ENCODE measurements around the gene RNF103. TPM values are rescaled to one million over a fixed set of nuclear protein-coding genes. Genes with fewer than 3 reads are reported as not detected.

RNF103 gene
- total and polyA plus RNA-seq, 2 experiments from 2014 or later, result 11.6 to 21.7 TPM

DNA sequence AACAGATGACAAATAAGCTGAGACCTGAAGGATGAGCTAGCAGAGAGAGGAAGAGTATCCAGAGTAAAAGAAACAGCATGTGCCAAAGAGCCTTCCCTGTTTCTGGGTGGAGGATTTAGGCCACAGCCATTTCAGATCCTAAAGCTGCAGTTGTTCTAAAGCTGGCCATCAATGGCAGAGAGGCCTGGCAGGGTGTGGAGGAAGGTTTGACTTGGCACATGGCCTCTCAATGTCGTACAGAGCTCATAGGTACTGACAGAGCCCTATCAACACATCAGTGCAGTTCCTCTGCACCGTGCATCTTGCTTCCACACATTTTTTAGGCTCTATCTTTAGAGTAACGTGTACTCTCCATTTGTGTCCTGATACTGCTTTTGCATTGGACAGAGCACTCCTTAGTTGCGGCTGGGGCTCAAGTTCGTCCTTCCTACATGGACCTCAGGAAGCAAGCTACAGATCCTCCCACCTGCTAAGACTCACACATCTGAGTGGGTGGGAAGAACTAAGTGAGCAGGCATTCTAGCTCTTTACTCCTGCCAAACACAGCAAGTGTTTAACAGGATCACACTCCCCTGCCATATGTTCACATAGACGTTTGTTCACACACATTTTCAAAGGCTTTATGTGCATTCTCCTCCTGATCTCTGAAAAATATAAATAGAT lies 57.4 kb downstream of the RNF103 start:
- no peak overlapping the region for H3K4me2 ChIP-seq (ENCODE audit: unreplicated experiment)
- H3K4me3 ChIP-seq, result no peak overlapping the region
- H3K79me2 ChIP-seq (ENCODE audit: insufficient read depth), result peaks cover 14% of the 10 kb centered on the region
- H3K36me3 ChIP-seq (ENCODE audit: low read depth), result no peaks in the 10 kb centered on the region
- no peak overlapping the region for H3K9ac ChIP-seq
- H3K9me2 ChIP-seq (ENCODE audit: insufficient read depth), result no peaks in the 10 kb centered on the region
- peak overlapping the region; percentile 57 for H2AFZ ChIP-seq
- WGBS, 2 experiments (ENCODE audit: low coverage in 1 of 2, low lambda C conversion rate in 2 of 2, missing lambda C conversion rate in 2 of 2), result 37 to 44% methylated on average over 6 of the region's 6 CpGs
- in situ Hi-C loops (cut with MboI), result no loop called here
- peaks cover 4% of the 10 kb centered on the region; the same call in 1 of the 2 replicates for H3F3A ChIP-seq (ENCODE audit: insufficient read depth)
- H3K9me3 ChIP-seq (ENCODE audit: low read depth), result no peaks in the 10 kb centered on the region
- H3K27me3 ChIP-seq (replicated peaks; ENCODE audit: insufficient read depth), result no peaks in the 10 kb centered on the region
- DNase-seq, result peak; percentile 33
- no peaks in the 10 kb centered on the region for H4K20me1 ChIP-seq (ENCODE audit: insufficient read depth)
- TF ChIP-seq EZH2 (IDR thresholded peaks at IDR 0.05; ENCODE audit: insufficient read depth, poor library complexity, severe bottlenecking), result no peak
- no peak for TF ChIP-seq EZH2phosphoT487 (IDR thresholded peaks at IDR 0.05; ENCODE audit: insufficient read depth, low read depth)
- H3K4me1 ChIP-seq (ENCODE audit: insufficient read depth), result peaks cover 16% of the 10 kb centered on the region
- H3K27ac ChIP-seq, result no peak overlapping the region

DNA sequence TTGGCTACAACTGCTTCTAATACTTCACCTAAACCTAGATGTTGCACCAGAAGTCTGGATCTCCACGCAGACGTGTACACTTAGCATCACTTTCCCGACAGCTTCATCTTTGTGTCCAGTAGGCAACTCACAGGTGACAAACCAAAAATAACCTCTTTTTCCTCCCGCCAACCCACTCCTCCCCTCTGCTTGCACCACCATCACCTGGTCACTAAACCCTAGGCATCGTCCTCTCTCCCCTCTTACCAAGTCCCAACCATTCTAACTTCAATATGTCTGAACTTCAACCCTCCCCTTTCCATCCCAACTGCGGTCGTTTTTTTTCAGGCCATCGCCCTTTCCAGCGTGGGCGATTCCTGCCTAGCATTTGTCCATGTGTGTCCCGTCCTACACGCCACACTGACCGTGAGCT lies 60.0 kb downstream of the RNF103 start:
- Histone ChIP-seq H3K4me3 (peak overlapping the region; percentile 87), H3K9ac (peak overlapping the region; percentile 94), H3K36me3 (ENCODE audit: low read depth) (no peaks in the 10 kb centered on the region), H3K27ac (peak overlapping the region; percentile 94), H3K4me2 (ENCODE audit: unreplicated experiment) (peak overlapping the region; percentile 79), H3K9me3 (ENCODE audit: low read depth) (no peaks in the 10 kb centered on the region), H3K79me2 (ENCODE audit: insufficient read depth) (peaks cover 41% of the 10 kb centered on the region), H3F3A (ENCODE audit: insufficient read depth) (peaks cover 4% of the 10 kb centered on the region; the same call in 1 of the 2 replicates), H2AFZ (peak overlapping the region; percentile 92), H3K9me2 (ENCODE audit: insufficient read depth) (no peaks in the 10 kb centered on the region), H3K27me3 (replicated peaks; ENCODE audit: insufficient read depth) (no peaks in the 10 kb centered on the region), H3K4me1 (ENCODE audit: insufficient read depth) (peaks cover 17% of the 10 kb centered on the region), H4K20me1 (ENCODE audit: insufficient read depth) (no peaks in the 10 kb centered on the region)
- in situ Hi-C loops (cut with MboI), result no loop called here
- 53 to 56% methylated on average over 13 of the region's 13 CpGs for WGBS, 2 experiments (ENCODE audit: low coverage in 1 of 2, low lambda C conversion rate in 2 of 2, missing lambda C conversion rate in 2 of 2)
- no peak for TF ChIP-seq EZH2 (IDR thresholded peaks at IDR 0.05; ENCODE audit: insufficient read depth, poor library complexity, severe bottlenecking)
- no peak for TF ChIP-seq EZH2phosphoT487 (IDR thresholded peaks at IDR 0.05; ENCODE audit: insufficient read depth, low read depth)
- DNase-seq, result no peak

DNA sequence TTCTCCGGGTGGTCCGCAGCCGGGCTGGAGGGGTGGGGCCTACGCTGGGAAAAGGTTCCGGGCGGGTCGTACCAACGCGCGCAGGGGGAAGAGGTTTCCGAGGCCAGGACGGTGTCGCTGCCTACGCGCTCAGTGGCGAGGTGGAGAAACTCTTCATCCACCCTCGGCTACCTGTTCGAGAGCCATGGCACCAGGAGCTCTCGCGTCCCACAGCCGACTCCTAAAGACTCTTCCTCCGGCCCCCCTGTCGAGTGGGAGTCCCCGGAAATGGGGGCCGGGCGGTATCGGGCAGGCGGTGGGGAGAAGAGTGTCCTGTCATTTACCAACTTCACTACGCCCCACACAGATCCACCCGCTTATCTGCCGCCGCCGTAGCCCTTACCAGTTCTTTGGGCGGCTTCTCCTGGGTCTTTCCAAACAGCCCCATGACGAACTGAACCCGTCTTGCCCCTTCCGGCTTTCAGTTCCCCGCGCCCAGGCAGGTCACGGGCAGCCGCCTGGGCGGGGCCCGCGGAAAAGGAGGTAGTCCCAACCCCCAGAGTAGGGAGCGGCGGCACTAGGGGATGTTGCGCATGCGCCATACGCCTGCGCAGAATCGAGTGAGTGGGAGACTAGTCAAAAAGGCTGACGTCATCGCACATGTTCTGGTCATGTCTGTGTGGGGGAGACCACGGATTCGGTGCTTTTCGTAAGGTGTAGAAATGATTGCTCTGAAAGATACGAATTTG lies 60.6 kb downstream of the RNF103 start, which contains the start of gene CHMP3:
Gene CHMP3, minus strand, starts transcription at position 522 of the 728 bp plus-strand sequence. Its CDS starts 95 bp downstream, at position 427.
- peaks cover 4% of the 10 kb centered on the region; the same call in 1 of the 2 replicates for H3F3A ChIP-seq (ENCODE audit: insufficient read depth)
- peaks cover 17% of the 10 kb centered on the region for H3K4me1 ChIP-seq (ENCODE audit: insufficient read depth)
- H3K9ac ChIP-seq, result peak within 1 kb of the TSS; percentile 94
- H3K27ac ChIP-seq, result peak within 1 kb of the TSS; percentile 94
- peak; percentile 99 for DNase-seq
- H3K27me3 ChIP-seq (replicated peaks; ENCODE audit: insufficient read depth), result no peaks in the 10 kb centered on the region
- H3K9me2 ChIP-seq (ENCODE audit: insufficient read depth), result no peaks in the 10 kb centered on the region
- H3K36me3 ChIP-seq (ENCODE audit: low read depth), result no peaks in the 10 kb centered on the region
- H2AFZ ChIP-seq, result peak within 1 kb of the TSS; percentile 92
- H3K79me2 ChIP-seq (ENCODE audit: insufficient read depth), result peaks cover 46% of the 10 kb centered on the region
- TF ChIP-seq EZH2phosphoT487 (IDR thresholded peaks at IDR 0.05; ENCODE audit: insufficient read depth, low read depth), result no peak
- no peak for TF ChIP-seq EZH2 (IDR thresholded peaks at IDR 0.05; ENCODE audit: insufficient read depth, poor library complexity, severe bottlenecking)
- WGBS, 2 experiments (ENCODE audit: low coverage in 1 of 2, low lambda C conversion rate in 2 of 2, missing lambda C conversion rate in 2 of 2), result 1% methylated on average over 46 to 55 of the region's 57 CpGs
- no peaks in the 10 kb centered on the region for H3K9me3 ChIP-seq (ENCODE audit: low read depth)
- in situ Hi-C loops (cut with MboI), result no loop called here
- H3K4me3 ChIP-seq, result peak within 1 kb of the TSS; percentile 87
- H3K4me2 ChIP-seq (ENCODE audit: unreplicated experiment), result peak within 1 kb of the TSS; percentile 79
- no peaks in the 10 kb centered on the region for H4K20me1 ChIP-seq (ENCODE audit: insufficient read depth)

DNA sequence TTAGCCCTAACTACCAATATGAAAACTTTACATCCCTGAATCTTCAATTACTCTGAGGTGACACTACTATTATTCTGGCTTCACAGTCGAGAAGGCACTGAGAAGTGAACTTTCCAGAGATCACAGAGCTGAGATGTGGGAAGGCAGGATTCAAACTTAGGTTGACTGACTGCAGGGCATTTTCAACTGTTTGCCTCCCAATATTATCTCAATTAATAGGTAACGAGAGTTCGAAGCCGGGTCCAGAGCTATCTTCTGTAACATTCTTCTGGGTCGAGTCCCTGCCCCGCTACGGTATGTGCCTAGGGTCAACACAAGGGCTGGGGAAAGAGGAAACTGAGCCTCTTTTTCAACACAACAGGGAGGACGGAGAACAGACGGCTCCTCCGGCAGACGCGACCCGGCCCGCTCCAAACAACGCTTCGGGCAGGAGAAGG lies 61.2 kb downstream of the RNF103 start:
- TF ChIP-seq EZH2phosphoT487 (IDR thresholded peaks at IDR 0.05; ENCODE audit: insufficient read depth, low read depth) (no peak), EZH2 (IDR thresholded peaks at IDR 0.05; ENCODE audit: insufficient read depth, poor library complexity, severe bottlenecking) (no peak)
- Histone ChIP-seq H3K9ac (peak overlapping the region; percentile 94), H3K4me2 (ENCODE audit: unreplicated experiment) (peak overlapping the region; percentile 79), H3K79me2 (ENCODE audit: insufficient read depth) (peaks cover 52% of the 10 kb centered on the region), H3F3A (ENCODE audit: insufficient read depth) (peaks cover 4% of the 10 kb centered on the region; the same call in 1 of the 2 replicates), H2AFZ (peak overlapping the region; percentile 92), H3K9me3 (ENCODE audit: low read depth) (no peaks in the 10 kb centered on the region), H3K27ac (peak overlapping the region; percentile 94), H3K36me3 (ENCODE audit: low read depth) (no peaks in the 10 kb centered on the region), H3K9me2 (ENCODE audit: insufficient read depth) (no peaks in the 10 kb centered on the region), H3K27me3 (replicated peaks; ENCODE audit: insufficient read depth) (no peaks in the 10 kb centered on the region), H3K4me3 (peak overlapping the region; percentile 87), H3K4me1 (ENCODE audit: insufficient read depth) (peaks cover 17% of the 10 kb centered on the region), H4K20me1 (ENCODE audit: insufficient read depth) (no peaks in the 10 kb centered on the region)
- no peak for DNase-seq
- 1% methylated on average over 16 of the region's 16 CpGs for WGBS, 2 experiments (ENCODE audit: low coverage in 1 of 2, low lambda C conversion rate in 2 of 2, missing lambda C conversion rate in 2 of 2)
- in situ Hi-C loops (cut with MboI), result no loop called here

Data from GM23248 (cell line).